KMS-11 (cell line): ENCODE measurements around the gene KIF5C.

Source experiments
- H2AFZ ChIP-seq: fragments of 200-600 bp; sonication (generic); 2 replicates; pipeline ENCODE4 v1.6.1; 2016; ENCODE audit warnings: antibody characterized with exemption, mixed run types, low read depth
- H3K27ac ChIP-seq: fragments of 200-600 bp; sonication (generic); 2 replicates; pipeline ENCODE4 v1.6.1; 2016; ENCODE audit warnings: mild to moderate bottlenecking, mixed run types
- H3K27me3 ChIP-seq: fragments of 200-600 bp; sonication (generic); 2 replicates; pipeline ENCODE4 v1.6.1; 2017; ENCODE audit warnings: mild to moderate bottlenecking, low read depth, mixed run types, moderate library complexity; ENCODE audit not compliant: insufficient read depth
- H3K36me3 ChIP-seq: fragments of 200-600 bp; sonication (generic); 2 replicates; pipeline ENCODE4 v1.6.1; 2017; ENCODE audit warnings: mild to moderate bottlenecking, mixed run types; ENCODE audit not compliant: insufficient read depth
- H3K4me1 ChIP-seq: fragments of 200-600 bp; sonication (generic); 2 replicates; pipeline ENCODE4 v1.6.1; 2016; ENCODE audit warnings: mild to moderate bottlenecking, low read depth, mixed run types; ENCODE audit not compliant: poor library complexity, severe bottlenecking
- H3K4me2 ChIP-seq: fragments of 200-600 bp; sonication (generic); 2 replicates; pipeline ENCODE4 v1.7.0; 2016; ENCODE audit warnings: mild to moderate bottlenecking, mixed run types
- H3K4me3 ChIP-seq: fragments of 200-600 bp; sonication (generic); IDR thresholded peaks from 2 replicates; pipeline ENCODE4 v1.6.1; 2017; ENCODE audit warnings: low read depth, low read length, mixed read lengths; ENCODE audit not compliant: insufficient read depth
- H3K79me2 ChIP-seq: fragments of 200-600 bp; sonication (generic); 2 replicates; pipeline ENCODE4 v1.6.1; 2016; ENCODE audit warnings: low read depth, mixed run types; ENCODE audit not compliant: insufficient read depth
- H3K9ac ChIP-seq: fragments of 200-600 bp; sonication (generic); 2 replicates; pipeline ENCODE4 v1.6.1; 2016; ENCODE audit warnings: mild to moderate bottlenecking, mixed run types
- H4K20me1 ChIP-seq: fragments of 200-600 bp; sonication (generic); 2 replicates; pipeline ENCODE4 v1.6.1; 2016; ENCODE audit warnings: mild to moderate bottlenecking, mixed run types; ENCODE audit not compliant: insufficient read depth
- CTCF ChIP-seq: fragments of 200-600 bp; sonication (generic); conservative IDR thresholded peaks from 2 replicates; pipeline ENCODE4 v1.6.1; 2017; ENCODE audit warnings: low read depth, mild to moderate bottlenecking, antibody characterized with exemption, low read length, moderate library complexity, mixed read lengths

Gene KIF5C

GRCh38 chr2:148966438-148966758, 91.4 kb downstream of the KIF5C start:
- no peaks in the 10 kb centered on the region for H3K4me1 ChIP-seq
- H2AFZ ChIP-seq = no peak overlapping the region
- no peak overlapping the region for H3K27ac ChIP-seq
- no peaks in the 10 kb centered on the region for H3K79me2 ChIP-seq
- no peak for TF ChIP-seq CTCF
- no peak overlapping the region for H3K9ac ChIP-seq
- no peaks in the 10 kb centered on the region for H3K27me3 ChIP-seq
- no peak overlapping the region for H3K4me3 ChIP-seq
- H4K20me1 ChIP-seq = no peaks in the 10 kb centered on the region
- H3K36me3 ChIP-seq = no peaks in the 10 kb centered on the region
- no peak overlapping the region for H3K4me2 ChIP-seq

GRCh38 chr2:148967056-148967455, 92.0 kb downstream of the KIF5C start:
- TF ChIP-seq CTCF = no peak
- H3K4me1 ChIP-seq = no peaks in the 10 kb centered on the region
- H3K27me3 ChIP-seq = no peaks in the 10 kb centered on the region
- no peak overlapping the region for H3K4me3 ChIP-seq
- H3K36me3 ChIP-seq = no peaks in the 10 kb centered on the region
- no peak overlapping the region for H3K27ac ChIP-seq
- no peaks in the 10 kb centered on the region for H3K79me2 ChIP-seq
- no peaks in the 10 kb centered on the region for H4K20me1 ChIP-seq
- no peak overlapping the region for H2AFZ ChIP-seq
- H3K4me2 ChIP-seq = no peak overlapping the region
- H3K9ac ChIP-seq = no peak overlapping the region

DNA sequence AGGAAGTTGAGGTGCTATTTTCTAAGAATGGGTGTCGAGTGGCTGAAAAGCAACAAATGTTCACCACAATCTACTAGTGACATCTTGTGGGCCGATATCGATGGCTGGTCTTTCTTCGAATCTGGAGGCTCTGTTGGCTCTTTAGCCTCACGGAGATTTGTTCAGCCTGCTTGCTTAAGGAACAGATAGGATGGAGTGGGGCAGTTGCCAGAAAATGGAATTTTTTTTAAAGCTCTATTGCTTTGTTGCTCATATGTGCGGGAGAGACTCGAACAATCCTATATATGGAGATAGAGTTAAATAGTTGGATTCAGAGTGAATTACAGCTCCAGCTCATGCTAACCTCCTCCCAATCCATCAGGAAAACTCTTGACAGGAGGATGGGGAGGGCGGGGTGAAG, 92.6 kb downstream of the KIF5C start:
- no peak overlapping the region for H2AFZ ChIP-seq
- no peaks in the 10 kb centered on the region for H3K36me3 ChIP-seq
- H3K4me3 ChIP-seq = no peak overlapping the region
- no peaks in the 10 kb centered on the region for H3K27me3 ChIP-seq
- no peak overlapping the region for H3K27ac ChIP-seq
- H3K4me1 ChIP-seq = no peaks in the 10 kb centered on the region
- no peaks in the 10 kb centered on the region for H4K20me1 ChIP-seq
- no peak overlapping the region for H3K9ac ChIP-seq
- no peaks in the 10 kb centered on the region for H3K79me2 ChIP-seq
- H3K4me2 ChIP-seq = no peak overlapping the region
- TF ChIP-seq CTCF = no peak

DNA sequence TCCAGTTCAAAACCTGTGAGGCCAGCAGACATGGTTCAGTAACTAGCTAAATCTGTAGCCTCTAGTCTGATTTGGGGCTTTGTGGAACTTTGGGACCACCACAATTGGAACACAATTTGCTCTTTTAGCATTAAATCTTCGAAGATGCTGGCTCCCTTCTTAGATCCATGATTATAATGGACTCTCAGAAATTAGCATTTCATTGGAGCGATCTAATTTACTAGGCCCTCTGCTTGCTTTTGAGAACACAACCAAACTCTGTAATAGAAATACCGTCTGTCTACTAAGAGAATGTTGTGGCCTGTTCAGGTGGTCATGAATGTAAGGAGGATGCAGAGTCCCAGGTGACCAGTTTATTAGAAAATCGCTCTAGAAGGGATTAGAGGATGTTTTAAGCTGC, 93.3 kb downstream of the KIF5C start:
- H3K4me3 ChIP-seq = no peak overlapping the region
- no peak overlapping the region for H3K4me2 ChIP-seq
- H4K20me1 ChIP-seq = no peaks in the 10 kb centered on the region
- H2AFZ ChIP-seq = no peak overlapping the region
- H3K79me2 ChIP-seq = no peaks in the 10 kb centered on the region
- H3K36me3 ChIP-seq = no peaks in the 10 kb centered on the region
- H3K4me1 ChIP-seq = no peaks in the 10 kb centered on the region
- H3K27ac ChIP-seq = no peak overlapping the region
- no peak for TF ChIP-seq CTCF
- H3K27me3 ChIP-seq = no peaks in the 10 kb centered on the region
- H3K9ac ChIP-seq = no peak overlapping the region
